SK-N-SH treated with all-trans-retinoic acid at 6 μM for 48 hours (cell line): ENCODE data around the gene RAB38.

Experiments used
- ATAC-seq: fragments of 200-7000 bp; cut with Tn5 transposase; 3 replicates; pipeline ENCODE4 v1.9.1; 2020; ENCODE audit warnings: mild to moderate bottlenecking, moderate library complexity
- ARNTL ChIP-seq: fragments of 450-650 bp; formaldehyde crosslinking; IDR thresholded peaks from 2 replicates; pipeline ENCODE4 v1.5.0; 2020; ENCODE audit warnings: low read depth, mild to moderate bottlenecking, moderate library complexity, borderline replicate concordance
- BACH2 ChIP-seq: fragments of 250-450 bp; sonication (Bioruptor Pico); IDR thresholded peaks from 2 replicates; pipeline ENCODE4 v1.9.0; 2021; ENCODE audit warnings: mild to moderate bottlenecking, borderline replicate concordance
- ESRRG ChIP-seq: fragments of 250-450 bp; sonication (Bioruptor Pico); IDR thresholded peaks from 2 replicates; pipeline ENCODE4 v1.6.1; 2021; ENCODE audit warnings: mild to moderate bottlenecking
- GLIS3 ChIP-seq: fragments of 250-450 bp; sonication (Bioruptor Pico); IDR thresholded peaks from 2 replicates; pipeline ENCODE4 v1.5.0; 2020; ENCODE audit warnings: mild to moderate bottlenecking, moderate library complexity
- ISL1 ChIP-seq: fragments of 250-450 bp; sonication (Bioruptor Pico); IDR thresholded peaks from 2 replicates; pipeline ENCODE4 v2.1.2; 2022; ENCODE audit warnings: mild to moderate bottlenecking, moderate library complexity
- PPARA ChIP-seq: fragments of 250-450 bp; sonication (Bioruptor Pico); IDR thresholded peaks from 2 replicates; pipeline ENCODE4 v1.5.0; 2020; ENCODE audit warnings: mild to moderate bottlenecking, borderline replicate concordance
- SNAI2 ChIP-seq: fragments of 250-450 bp; sonication (Bioruptor Pico); IDR thresholded peaks from 2 replicates; pipeline ENCODE4 v1.5.0; 2020; ENCODE audit warnings: mild to moderate bottlenecking, moderate library complexity
- TCF4 ChIP-seq: fragments of 250-450 bp; sonication (Bioruptor Pico); IDR thresholded peaks from 2 replicates; pipeline ENCODE4 v1.8.0; 2021; ENCODE audit warnings: mild to moderate bottlenecking, moderate library complexity, borderline replicate concordance
- TOX ChIP-seq: fragments of 250-450 bp; sonication (Bioruptor Pico); IDR thresholded peaks from 2 replicates; pipeline ENCODE4 v1.8.0; 2021; ENCODE audit warnings: mild to moderate bottlenecking, moderate library complexity, borderline replicate concordance
- ZC3H10 ChIP-seq: fragments of 250-450 bp; sonication (Bioruptor Pico); IDR thresholded peaks from 2 replicates; pipeline ENCODE4 v1.5.1; 2021; ENCODE audit warnings: mild to moderate bottlenecking, moderate library complexity
- ZFP3 ChIP-seq: fragments of 250-450 bp; sonication (Bioruptor Pico); IDR thresholded peaks from 2 replicates; pipeline ENCODE4 v1.5.0; 2020; ENCODE audit warnings: mild to moderate bottlenecking, moderate library complexity
- ZFP30 ChIP-seq: fragments of 450-650 bp; formaldehyde crosslinking; IDR thresholded peaks from 2 replicates; pipeline ENCODE4 v1.5.0; 2022; ENCODE audit warnings: mild to moderate bottlenecking, moderate library complexity
- ZNF565 ChIP-seq: fragments of 450-650 bp; formaldehyde crosslinking; conservative IDR thresholded peaks from 2 replicates; pipeline ENCODE4 v1.5.0; 2020; ENCODE audit warnings: low read depth, mild to moderate bottlenecking, moderate library complexity
- ZNF70 ChIP-seq: fragments of 450-650 bp; formaldehyde crosslinking; IDR thresholded peaks from 2 replicates; pipeline ENCODE4 v1.5.0; 2020; ENCODE audit warnings: mild to moderate bottlenecking, moderate library complexity
- ZNF8 ChIP-seq: fragments of 450-650 bp; formaldehyde crosslinking; IDR thresholded peaks from 2 replicates; pipeline ENCODE4 v1.5.0; 2020; ENCODE audit warnings: mild to moderate bottlenecking, moderate library complexity
- TF ChIP-seq, protein P1 (sequence below): fragments of 250-450 bp; sonication (Bioruptor Pico); IDR thresholded peaks from 2 replicates; pipeline ENCODE4 v1.5.1; 2021; ENCODE audit warnings: mild to moderate bottlenecking, moderate library complexity
- TF ChIP-seq, protein P2 (sequence below): fragments of 250-450 bp; sonication (Bioruptor Pico); IDR thresholded peaks from 2 replicates; pipeline ENCODE4 v1.8.0; 2020; ENCODE audit warnings: mild to moderate bottlenecking, moderate library complexity, borderline replicate concordance
- TF ChIP-seq, protein P3 (sequence below): fragments of 250-450 bp; sonication (Bioruptor Pico); IDR thresholded peaks from 2 replicates; pipeline ENCODE4 v1.5.1; 2020; ENCODE audit warnings: low read depth, mild to moderate bottlenecking, moderate library complexity
- TF ChIP-seq, protein P4 (sequence below): fragments of 250-450 bp; sonication (Bioruptor Pico); IDR thresholded peaks from 2 replicates; pipeline ENCODE4 v1.5.0; 2020; ENCODE audit warnings: mild to moderate bottlenecking, moderate library complexity
- TF ChIP-seq, protein P5 (sequence below): fragments of 250-450 bp; sonication (Bioruptor Pico); IDR thresholded peaks from 2 replicates; pipeline ENCODE4 v1.8.0; 2021; ENCODE audit warnings: low read depth, mild to moderate bottlenecking, moderate library complexity, borderline replicate concordance

RAB38 gene

DNA sequence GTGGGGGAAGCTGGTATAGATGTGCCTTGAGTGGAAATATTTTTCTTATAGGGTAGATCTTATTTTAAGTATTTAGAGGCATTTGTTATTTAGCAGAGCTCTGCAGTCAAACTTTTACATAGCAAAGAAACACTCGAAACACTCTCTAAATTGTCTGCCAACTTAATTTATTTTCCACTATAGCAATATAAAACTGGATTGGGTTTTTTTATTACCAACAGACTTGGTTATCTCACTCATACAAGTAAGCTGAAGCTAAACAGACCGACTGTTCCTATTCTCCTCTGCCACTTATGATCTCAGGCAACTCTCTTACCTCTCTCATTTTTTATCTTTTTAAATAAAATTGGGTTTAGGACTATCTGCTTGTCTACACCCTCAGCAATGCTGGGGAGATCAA, 4.6 kb downstream of the RAB38 start:
- TF ChIP-seq GLIS3 (no peak), ESRRG (no peak), ZNF8 (CRISPR knock-in tag) (no peak), BACH2 (CRISPR knock-in tag) (no peak), ZNF70 (CRISPR knock-in tag) (no peak), SNAI2 (CRISPR knock-in tag) (no peak)
- TF ChIP-seq, protein P1, sequence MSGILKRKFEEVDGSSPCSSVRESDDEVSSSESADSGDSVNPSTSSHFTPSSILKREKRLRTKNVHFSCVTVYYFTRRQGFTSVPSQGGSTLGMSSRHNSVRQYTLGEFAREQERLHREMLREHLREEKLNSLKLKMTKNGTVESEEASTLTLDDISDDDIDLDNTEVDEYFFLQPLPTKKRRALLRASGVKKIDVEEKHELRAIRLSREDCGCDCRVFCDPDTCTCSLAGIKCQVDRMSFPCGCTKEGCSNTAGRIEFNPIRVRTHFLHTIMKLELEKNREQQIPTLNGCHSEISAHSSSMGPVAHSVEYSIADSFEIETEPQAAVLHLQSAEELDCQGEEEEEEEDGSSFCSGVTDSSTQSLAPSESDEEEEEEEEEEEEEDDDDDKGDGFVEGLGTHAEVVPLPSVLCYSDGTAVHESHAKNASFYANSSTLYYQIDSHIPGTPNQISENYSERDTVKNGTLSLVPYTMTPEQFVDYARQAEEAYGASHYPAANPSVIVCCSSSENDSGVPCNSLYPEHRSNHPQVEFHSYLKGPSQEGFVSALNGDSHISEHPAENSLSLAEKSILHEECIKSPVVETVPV, result no peak
- no peak for ATAC-seq

DNA sequence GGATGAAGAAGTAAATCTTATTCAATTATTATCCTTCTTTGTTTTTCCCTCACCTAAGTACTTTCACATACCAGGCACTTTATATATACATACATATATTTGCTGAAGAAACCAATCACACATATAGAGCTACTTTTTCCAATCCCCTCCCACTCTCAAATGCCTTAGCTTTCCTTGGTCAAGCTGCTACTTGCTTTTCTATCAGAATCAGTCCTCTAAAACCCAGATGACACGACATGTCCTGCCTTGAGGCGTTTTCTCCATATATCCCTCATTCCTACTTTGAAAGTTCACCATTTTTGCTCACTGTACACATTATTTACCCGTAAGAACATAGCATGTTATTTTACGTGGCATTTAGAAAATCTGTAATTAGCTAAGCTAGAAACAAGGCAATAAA, 5.4 kb downstream of the RAB38 start:
- ATAC-seq, result no peak
- TF ChIP-seq PPARA (CRISPR knock-in tag) (no peak), BACH2 (CRISPR knock-in tag) (no peak), ZC3H10 (no peak), ISL1 (no peak)

DNA sequence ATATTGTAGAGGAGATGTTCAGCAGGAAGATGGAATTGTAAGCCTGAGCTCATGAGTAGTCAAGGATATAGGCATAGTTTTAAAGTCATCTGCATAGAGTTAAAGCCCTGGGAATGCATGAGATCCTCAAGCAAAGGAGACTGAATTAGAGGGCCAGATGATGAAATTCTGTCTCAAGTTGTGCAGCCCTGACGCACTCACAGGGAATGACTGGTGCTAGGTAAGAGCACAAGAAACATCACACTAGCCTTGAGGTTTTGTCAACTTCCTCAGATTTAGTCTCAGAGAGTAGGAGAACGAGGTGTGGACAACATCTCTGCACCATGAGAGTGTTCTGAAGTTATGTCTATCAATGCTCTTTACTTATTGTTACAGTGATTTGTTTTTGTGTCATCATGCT, 5.8 kb downstream of the RAB38 start:
- TF ChIP-seq ZNF70 (CRISPR knock-in tag) (no peak), ZC3H10 (no peak), ESRRG (no peak), ZNF8 (CRISPR knock-in tag) (no peak), ZFP30 (CRISPR knock-in tag) (no peak), BACH2 (CRISPR knock-in tag) (no peak)
- TF ChIP-seq, protein P2, sequence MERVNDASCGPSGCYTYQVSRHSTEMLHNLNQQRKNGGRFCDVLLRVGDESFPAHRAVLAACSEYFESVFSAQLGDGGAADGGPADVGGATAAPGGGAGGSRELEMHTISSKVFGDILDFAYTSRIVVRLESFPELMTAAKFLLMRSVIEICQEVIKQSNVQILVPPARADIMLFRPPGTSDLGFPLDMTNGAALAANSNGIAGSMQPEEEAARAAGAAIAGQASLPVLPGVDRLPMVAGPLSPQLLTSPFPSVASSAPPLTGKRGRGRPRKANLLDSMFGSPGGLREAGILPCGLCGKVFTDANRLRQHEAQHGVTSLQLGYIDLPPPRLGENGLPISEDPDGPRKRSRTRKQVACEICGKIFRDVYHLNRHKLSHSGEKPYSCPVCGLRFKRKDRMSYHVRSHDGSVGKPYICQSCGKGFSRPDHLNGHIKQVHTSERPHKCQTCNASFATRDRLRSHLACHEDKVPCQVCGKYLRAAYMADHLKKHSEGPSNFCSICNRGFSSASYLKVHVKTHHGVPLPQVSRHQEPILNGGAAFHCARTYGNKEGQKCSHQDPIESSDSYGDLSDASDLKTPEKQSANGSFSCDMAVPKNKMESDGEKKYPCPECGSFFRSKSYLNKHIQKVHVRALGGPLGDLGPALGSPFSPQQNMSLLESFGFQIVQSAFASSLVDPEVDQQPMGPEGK, result no peak
- TF ChIP-seq, protein P1, result no peak
- TF ChIP-seq, protein P3, sequence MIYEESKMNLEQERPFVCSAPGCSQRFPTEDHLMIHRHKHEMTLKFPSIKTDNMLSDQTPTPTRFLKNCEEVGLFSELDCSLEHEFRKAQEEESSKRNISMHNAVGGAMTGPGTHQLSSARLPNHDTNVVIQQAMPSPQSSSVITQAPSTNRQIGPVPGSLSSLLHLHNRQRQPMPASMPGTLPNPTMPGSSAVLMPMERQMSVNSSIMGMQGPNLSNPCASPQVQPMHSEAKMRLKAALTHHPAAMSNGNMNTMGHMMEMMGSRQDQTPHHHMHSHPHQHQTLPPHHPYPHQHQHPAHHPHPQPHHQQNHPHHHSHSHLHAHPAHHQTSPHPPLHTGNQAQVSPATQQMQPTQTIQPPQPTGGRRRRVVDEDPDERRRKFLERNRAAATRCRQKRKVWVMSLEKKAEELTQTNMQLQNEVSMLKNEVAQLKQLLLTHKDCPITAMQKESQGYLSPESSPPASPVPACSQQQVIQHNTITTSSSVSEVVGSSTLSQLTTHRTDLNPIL, result no peak
- ATAC-seq, result no peak

DNA sequence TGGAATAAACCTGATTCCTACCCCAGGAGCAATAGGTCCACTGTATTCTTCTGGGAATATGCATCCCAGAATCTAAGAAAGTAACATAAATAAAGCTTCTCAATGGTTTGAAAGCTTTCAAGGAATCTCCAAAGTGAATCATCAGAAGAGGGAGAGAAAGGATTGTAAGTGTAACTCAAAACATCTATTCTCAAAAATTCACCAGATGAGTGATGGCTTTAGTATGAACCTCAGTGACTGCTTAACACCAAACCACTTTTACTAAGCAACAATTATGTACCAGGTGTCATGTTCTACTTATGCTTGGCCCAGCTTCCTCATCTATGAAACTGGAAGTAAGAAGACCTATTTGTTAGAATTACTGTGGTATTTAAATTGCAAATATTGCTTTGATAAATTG, 7.4 kb downstream of the RAB38 start:
- TF ChIP-seq BACH2 (CRISPR knock-in tag), result no peak
- TF ChIP-seq, protein P4, sequence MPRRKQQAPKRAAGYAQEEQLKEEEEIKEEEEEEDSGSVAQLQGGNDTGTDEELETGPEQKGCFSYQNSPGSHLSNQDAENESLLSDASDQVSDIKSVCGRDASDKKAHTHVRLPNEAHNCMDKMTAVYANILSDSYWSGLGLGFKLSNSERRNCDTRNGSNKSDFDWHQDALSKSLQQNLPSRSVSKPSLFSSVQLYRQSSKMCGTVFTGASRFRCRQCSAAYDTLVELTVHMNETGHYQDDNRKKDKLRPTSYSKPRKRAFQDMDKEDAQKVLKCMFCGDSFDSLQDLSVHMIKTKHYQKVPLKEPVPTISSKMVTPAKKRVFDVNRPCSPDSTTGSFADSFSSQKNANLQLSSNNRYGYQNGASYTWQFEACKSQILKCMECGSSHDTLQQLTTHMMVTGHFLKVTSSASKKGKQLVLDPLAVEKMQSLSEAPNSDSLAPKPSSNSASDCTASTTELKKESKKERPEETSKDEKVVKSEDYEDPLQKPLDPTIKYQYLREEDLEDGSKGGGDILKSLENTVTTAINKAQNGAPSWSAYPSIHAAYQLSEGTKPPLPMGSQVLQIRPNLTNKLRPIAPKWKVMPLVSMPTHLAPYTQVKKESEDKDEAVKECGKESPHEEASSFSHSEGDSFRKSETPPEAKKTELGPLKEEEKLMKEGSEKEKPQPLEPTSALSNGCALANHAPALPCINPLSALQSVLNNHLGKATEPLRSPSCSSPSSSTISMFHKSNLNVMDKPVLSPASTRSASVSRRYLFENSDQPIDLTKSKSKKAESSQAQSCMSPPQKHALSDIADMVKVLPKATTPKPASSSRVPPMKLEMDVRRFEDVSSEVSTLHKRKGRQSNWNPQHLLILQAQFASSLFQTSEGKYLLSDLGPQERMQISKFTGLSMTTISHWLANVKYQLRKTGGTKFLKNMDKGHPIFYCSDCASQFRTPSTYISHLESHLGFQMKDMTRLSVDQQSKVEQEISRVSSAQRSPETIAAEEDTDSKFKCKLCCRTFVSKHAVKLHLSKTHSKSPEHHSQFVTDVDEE (CRISPR knock-in tag), result no peak
- TF ChIP-seq ZNF70 (CRISPR knock-in tag), result no peak
- no peak for TF ChIP-seq TOX (CRISPR knock-in tag)
- TF ChIP-seq ARNTL (CRISPR knock-in tag), result no peak
- no peak for TF ChIP-seq TCF4 (CRISPR knock-in tag)
- TF ChIP-seq, protein P5, sequence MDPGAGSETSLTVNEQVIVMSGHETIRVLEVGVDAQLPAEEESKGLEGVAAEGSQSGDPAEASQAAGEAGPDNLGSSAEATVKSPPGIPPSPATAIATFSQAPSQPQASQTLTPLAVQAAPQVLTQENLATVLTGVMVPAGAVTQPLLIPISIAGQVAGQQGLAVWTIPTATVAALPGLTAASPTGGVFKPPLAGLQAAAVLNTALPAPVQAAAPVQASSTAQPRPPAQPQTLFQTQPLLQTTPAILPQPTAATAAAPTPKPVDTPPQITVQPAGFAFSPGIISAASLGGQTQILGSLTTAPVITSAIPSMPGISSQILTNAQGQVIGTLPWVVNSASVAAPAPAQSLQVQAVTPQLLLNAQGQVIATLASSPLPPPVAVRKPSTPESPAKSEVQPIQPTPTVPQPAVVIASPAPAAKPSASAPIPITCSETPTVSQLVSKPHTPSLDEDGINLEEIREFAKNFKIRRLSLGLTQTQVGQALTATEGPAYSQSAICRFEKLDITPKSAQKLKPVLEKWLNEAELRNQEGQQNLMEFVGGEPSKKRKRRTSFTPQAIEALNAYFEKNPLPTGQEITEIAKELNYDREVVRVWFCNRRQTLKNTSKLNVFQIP (CRISPR knock-in tag), result no peak
- TF ChIP-seq ZNF565 (CRISPR knock-in tag), result no peak
- no peak for TF ChIP-seq ZFP30 (CRISPR knock-in tag)
- TF ChIP-seq ZFP3 (CRISPR knock-in tag), result no peak
- TF ChIP-seq SNAI2 (CRISPR knock-in tag), result no peak
- no peak for TF ChIP-seq ZC3H10
- no peak for TF ChIP-seq GLIS3
- TF ChIP-seq, protein P2, result no peak
- no peak for TF ChIP-seq PPARA (CRISPR knock-in tag)
- no peak for TF ChIP-seq ISL1
- TF ChIP-seq, protein P1, result no peak
- ATAC-seq, result no peak
